ENCODE measurements around the gene SEPSECS. TPM values are rescaled to one million over a fixed set of nuclear protein-coding genes. Genes with fewer than 3 reads are reported as not detected.

SEPSECS gene
- total and polyA plus RNA-seq, 9 of the 15 experiments (the other 6 are each of a cell fraction or from before 2014, with no cell fraction given): 3.9 to 17.2 (median 7.9) TPM

DNA sequence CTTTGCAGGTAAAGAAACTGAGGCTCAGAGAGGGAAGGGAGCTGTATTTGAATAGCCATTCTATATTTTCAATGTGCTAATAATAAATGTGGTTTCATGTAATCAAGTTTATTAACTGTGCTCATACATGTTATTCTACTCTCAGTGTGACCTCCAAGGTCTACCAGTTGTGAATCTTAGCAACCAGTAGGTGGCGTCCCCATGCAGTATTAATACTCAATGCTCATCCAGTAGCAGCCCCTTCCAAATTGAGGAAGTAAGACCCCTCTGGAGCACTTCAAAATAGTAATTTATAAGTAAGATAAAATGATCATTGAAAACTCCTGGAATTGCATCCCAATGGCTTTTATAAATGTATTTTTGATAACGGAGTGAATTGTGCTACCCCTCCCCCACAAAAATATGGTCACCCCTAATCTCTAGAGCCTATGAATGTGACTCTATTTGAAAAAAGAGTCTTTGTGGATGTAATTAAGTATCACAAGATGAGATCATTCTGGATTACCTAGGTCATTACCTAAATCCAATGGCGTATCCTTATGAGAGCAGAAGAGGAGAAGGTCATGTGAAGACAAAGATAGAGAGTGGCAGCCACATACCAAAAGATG, 20.4 kb upstream of the SEPSECS start:
- Histone ChIP-seq H3K79me2 (ENCODE audit: control insufficient read depth, insufficient read depth, low read length) (no peaks in the 10 kb centered on the region), H3K9me1 (ENCODE audit: control insufficient read depth, insufficient read depth, low read length) (no peaks in the 10 kb centered on the region), H3K9ac (ENCODE audit: insufficient read depth in 1 of 2, low read depth in 2 of 2, low read length in 2 of 2) (no peak overlapping the region), H3K9me3 (replicated peaks; ENCODE audit: control insufficient read depth, insufficient read depth, low read depth, low read length) (no peaks in the 10 kb centered on the region), H4K20me1 (replicated peaks; ENCODE audit: control insufficient read depth, insufficient read depth, low read length) (no peaks in the 10 kb centered on the region; the same call in none of the 2 replicates), H3K27ac (ENCODE audit: extremely low read depth, low read depth, low read length) (no peak overlapping the region), H3K27me3 (ENCODE audit: control insufficient read depth in 2 of 2, insufficient read depth in 2 of 2, low read length in 2 of 2) (no peaks in the 10 kb centered on the region), H3K36me3 (ENCODE audit: control insufficient read depth, insufficient read depth, low read length) (no peaks in the 10 kb centered on the region), H2AFZ (ENCODE audit: low read depth, low read length) (no peak overlapping the region), H3K4me2 (ENCODE audit: insufficient read depth, low read length) (no peak overlapping the region), H3K4me3 (no peak overlapping the region), H3K4me1 (replicated peaks in 1 of 2; ENCODE audit: control insufficient read depth in 2 of 2, insufficient read depth in 2 of 2, low read length in 2 of 2) (no peaks in the 10 kb centered on the region; a peak in 1 of 5 replicates)
- intact Hi-C loops (cut with micrococcal nuclease) (loop anchor here (1.0 to 5.0 kb wide), 3 partner anchors 52 to 187 kb away; partner anchors contain the start of genes PI4K2B and ZCCHC4), in situ Hi-C loops (cut with MboI) (no loop called here)
- ATAC-seq: peak; percentile 96
- CTCF ChIA-PET (ENCODE audit: low intra/inter-chr PET ratio): interaction anchor here (1.5 kb wide), 1 partner anchor 186 kb away, joined by 5 read pairs; no protein-coding TSS in a partner anchor
- BruUV-seq (replicated peaks): no TSS peak
- POLR2A ChIA-PET: no interaction called here
- peak; percentile 33 to 70 (median 54) for DNase-seq (ENCODE audit: extremely low read depth in 1 of 4, low spot score in 3 of 4)
- FAIRE-seq: peak; percentile 78
- 24% methylated on average over 3 of the region's 3 CpGs for WGBS (ENCODE audit: insufficient coverage, low coverage, missing lambda C conversion rate)
- TF ChIP-seq CTCF (IDR thresholded peaks at IDR 0.05 in 2 of 3, conservative IDR thresholded peaks at IDR 0.05 in 1 of 3; ENCODE audit: insufficient read depth in 2 of 3, low read depth in 1 of 3, low read length in 3 of 3): peak; percentile 65 to 76 (median 68)
- TF ChIP-seq DEAF1 (CRISPR knock-in tag; IDR thresholded peaks at IDR 0.05): peak; percentile 31; the same call in 1 of the 2 replicates
- TF ChIP-seq PTTG1 (tag; IDR thresholded peaks at IDR 0.05; ENCODE audit: low read depth): no peak
- TF ChIP-seq PCBP2 (IDR thresholded peaks at IDR 0.05; ENCODE audit: low read depth, low read length, poor library complexity, severe bottlenecking): no peak
- peak; percentile 54 to 65; a peak in 3 of 4 replicates for TF ChIP-seq RAD21 (CRISPR knock-in tag; conservative IDR thresholded peaks at IDR 0.05 in 1 of 2, IDR thresholded peaks at IDR 0.05 in 1 of 2)
